GM19240 (cell line): ENCODE data around the gene RNF4.
"Not testable (repeated sequence)": the region's sequence is repeated elsewhere in the genome, so short reads cannot be mapped to it uniquely, and the experiment has no call there.

Source experiments
- DNase-seq: peaks from one replicate; pipeline ENCODE4 v3.0.0; 2011; ENCODE audit warnings: low spot score; ENCODE audit not compliant: insufficient read length

Gene RNF4

GRCh38 chr4:2486981-2487380 is 18.1 kb downstream of the RNF4 start:
- no peak for DNase-seq

DNA sequence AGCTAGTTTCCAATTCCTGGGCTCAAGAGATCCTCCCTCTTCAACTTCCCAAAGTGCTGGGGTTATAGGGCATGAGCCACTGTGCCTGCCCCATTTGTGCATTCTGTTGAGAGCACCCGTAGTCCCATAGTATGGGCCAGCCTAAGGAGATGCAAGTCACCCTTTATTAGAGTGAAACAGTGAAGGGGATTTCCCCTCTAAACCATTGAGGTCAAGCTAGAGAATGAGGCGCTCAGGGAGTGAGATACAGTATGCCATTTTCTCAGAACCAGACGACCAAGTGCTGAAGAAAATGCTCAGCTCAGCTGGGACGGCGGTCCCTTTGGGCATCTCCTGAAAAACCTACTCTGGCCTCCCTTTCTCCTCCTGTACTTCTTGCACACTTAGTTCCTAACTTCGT is 18.7 kb downstream of the RNF4 start:
- DNase-seq, result peak; percentile 65

GRCh38 chr4:2489081-2489805 is 20.3 kb downstream of the RNF4 start:
- no peak for DNase-seq

DNA sequence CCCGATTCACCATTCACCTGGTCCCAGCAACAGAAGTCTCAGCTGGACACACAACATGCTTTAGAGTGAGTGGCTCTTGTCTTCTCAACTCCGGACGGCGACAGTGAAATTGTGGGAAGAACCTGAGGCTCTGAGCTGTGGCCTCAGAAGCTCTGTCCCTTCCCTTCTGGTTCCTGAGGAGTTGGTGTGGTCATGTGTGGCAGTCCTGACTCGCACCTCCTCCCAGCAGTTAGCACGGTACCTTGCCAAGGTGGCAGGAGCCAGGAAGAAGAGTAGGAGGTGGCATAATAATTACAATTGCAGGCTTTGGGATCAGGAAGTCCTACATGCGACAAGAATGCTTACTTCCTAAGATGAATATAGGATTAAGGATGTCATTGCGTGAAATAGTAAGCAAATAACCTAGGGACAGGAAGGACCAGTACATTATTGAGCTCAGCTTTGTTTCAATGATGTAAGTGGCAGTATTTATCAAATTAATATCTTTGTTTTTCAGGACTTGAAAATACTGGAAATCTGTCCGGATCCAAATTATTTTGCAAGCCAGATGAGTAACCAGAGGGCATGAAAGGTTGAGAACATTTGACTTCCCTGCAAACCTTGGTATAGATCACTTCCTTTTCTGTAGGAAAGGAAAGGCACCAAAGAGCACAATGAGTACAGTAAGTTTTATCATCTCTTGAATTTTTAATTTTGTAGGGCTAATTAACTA is 21.1 kb downstream of the RNF4 start:
- no peak for DNase-seq

DNA sequence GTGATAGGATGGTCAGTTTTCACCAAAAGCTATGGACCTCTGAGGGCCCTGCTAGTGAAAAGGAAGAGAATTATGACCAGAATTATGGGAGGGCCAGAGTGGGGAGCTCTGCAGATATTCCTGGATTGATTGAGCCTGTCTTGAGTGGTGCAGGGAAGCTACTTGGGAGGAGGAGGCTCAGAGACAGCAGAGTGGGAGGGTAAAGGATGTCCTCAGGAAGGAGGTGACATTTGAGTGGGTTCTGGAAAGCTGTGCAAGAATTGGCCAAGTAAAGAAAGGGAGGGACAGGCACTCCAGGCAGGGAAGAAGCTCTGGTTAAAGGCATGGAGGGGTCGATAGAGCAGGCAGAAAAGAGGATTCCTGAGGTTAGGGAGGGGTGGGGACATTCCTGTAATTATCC is 24.1 kb downstream of the RNF4 start:
- DNase-seq, result no peak

- DNase-seq, result no peak
These were observed 26.1 kb downstream of the RNF4 start for GRCh38 chr4:2494992-2495391.

DNA sequence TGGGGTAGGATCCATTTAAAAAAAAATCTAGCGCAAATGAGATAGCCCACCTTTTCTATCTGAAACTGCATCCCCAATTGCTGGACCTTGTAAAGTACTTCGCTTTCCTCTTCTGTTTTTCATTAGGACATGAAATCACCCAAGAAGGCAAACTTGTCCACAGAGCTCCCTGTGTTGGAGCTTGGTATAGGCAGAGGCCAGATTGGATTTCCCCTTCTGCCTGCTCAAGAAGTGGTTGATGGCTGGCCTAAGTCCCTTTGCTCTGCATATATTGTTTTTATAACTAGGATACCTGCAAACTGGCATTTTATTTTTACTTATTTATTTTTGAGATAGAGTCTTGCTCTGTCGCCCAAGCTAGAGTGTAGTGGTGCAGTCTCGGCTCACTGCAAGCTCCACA is 28.4 kb downstream of the RNF4 start:
- no peak for DNase-seq

GRCh38 chr4:2497931-2498330 is 29.0 kb downstream of the RNF4 start:
- DNase-seq, result peak; percentile 89

- no peak for DNase-seq
These were observed 31.6 kb downstream of the RNF4 start for GRCh38 chr4:2500547-2500946.

DNA sequence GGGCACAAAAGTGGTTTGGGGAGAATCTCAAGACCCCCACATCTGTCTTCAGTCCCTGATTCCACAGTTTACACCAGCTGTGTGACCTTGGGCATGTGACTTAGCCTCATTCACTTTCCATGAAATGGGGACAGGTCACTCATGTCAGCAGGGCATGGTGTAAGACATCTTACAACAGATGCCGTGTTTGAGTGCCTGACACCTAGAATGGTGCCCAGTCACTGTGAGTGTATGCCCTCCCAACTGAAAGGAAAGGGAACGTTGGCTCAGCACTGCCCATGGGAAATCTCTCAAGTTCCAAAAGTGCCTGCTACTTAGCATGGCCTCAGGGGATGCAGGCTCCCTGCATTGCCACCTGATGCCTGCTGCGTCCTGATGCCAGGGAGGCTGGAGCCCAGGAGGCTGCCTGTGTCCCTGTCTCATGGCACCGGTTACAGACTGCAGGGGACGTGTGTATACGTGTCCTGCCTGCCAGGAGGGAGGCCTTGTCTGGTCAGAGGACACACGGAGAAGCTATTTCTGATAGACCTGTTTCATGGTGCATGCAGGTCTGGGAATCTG is 32.2 kb downstream of the RNF4 start:
- no peak for DNase-seq

GRCh38 chr4:2503809-2504208 is 34.9 kb downstream of the RNF4 start:
- no peak for DNase-seq

- DNase-seq, result no peak
These were observed 38.4 kb downstream of the RNF4 start for GRCh38 chr4:2507259-2507658.

DNA sequence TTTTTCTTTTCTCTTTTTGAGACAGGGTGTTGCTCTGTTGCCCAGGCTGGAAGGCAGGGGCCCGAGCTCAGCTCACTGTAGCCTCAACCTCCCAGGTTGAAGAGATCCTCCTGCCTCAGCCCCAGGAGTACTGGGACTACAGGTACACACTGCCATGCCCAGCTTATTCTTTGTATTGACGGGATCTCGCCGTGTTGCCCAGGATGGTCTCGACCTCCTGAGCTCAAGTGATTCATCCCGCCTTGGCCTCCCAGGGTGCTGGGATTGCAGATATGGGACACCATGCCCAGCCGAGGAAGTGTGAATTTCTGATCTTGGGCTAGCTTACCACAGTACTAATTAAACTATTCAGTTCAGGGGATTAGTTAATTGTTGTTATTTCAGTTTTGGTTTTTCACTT is 38.9 kb downstream of the RNF4 start:
- DNase-seq, result no peak

DNA sequence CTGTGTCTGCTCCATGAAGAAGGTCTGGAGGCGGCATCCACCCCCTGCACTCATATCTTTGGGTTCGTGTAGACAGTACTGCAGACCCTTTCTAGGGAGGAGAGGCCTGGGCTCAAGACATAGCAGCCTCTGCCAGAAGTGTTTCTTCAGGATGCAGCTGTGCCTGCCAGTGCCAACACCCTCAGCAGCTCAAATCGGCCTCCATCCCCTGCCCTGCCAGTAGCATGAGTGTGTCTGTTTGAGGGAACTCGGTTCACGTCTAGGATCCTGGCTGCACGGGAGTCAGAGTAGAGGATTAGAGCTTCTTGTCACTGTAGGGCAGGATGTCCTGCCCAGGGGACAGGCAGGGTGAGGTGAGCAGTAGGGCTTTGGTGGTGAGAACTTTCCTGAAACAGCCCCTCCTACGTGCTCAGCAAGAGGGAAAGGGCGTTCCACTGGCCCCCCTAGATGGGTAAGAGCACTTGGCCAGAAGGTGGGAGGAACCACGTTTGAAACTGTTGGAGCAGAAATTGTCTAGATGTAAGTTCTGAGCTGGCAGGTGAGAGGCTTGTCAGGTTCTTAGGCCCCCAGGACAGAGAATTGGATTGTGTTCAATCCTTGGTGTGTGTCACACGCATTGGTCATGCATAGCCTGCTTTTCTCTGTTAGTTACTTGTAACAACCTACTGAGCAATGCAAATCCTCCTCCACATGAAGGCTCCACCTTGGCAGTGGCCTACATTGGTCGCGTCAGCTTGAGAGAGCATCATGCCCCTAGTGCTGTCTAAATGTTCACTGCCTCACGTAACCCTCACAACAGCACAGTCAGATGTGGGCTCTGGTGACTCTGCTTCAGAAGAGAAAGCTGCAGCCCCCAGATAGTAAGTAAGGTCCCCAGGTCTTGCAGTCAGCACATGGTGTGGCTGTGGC is 41.7 kb downstream of the RNF4 start:
- DNase-seq, result no peak

DNA sequence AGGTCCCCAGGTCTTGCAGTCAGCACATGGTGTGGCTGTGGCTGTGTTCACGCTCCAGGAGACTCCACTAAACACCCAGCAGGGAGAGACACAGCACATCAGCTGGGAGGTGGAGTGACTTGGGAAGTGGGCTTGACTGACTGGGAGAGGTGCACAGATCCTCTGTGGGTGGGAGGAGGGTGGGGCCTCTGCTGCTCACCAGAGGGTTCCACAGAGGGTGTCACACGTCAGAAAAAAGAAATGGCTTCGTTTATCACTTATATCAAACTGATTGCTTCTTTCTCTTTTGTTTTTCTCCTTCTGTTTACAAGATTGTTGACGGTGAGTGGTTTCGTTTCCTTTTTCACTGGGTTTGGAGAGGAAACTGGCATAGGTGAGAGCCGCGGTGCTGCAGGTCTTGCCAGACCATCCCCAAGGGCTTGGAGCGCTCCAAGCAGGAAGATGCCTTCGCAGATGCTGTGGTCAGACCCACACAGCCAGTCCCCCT is 42.8 kb downstream of the RNF4 start:
- DNase-seq, result no peak

DNA sequence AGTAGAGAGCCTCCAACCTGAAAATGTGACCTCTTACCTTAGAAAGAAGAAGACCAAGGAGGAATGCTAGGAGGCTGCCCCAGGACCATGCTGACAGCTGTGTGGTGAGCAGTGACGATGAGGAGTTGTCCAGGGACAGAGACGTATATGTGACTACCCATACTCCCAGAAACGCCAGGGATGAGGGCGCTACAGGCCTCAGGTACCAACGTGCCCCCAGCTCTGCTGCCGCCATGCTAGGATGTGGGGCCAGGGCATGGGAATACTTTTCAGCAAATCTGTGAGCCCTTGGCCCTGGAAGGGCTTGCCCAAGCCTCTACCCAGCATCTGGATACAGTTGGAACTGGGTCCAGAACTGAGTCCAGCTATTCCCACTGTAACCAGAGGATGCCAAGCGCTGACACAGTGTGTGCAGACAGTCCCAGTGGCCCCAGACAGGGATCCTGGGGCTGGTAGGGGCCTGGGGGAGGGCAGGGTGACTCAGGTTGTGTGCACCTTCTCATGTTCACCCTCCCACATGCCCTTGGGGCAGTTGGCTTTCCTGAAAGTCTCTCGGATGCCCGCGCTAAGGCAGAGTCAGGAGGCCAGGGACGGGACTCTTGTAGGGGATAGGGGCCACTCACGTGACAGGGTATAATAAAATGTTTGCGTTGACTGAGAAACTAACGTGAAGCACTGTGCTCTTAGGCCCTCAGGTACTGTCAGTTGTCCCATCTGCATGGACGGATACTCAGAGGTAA is 43.7 kb downstream of the RNF4 start:
- DNase-seq, result no peak

- not testable (repeated sequence) for DNase-seq
These were observed 45.3 kb downstream of the RNF4 start for GRCh38 chr4:2514193-2514592.

DNA sequence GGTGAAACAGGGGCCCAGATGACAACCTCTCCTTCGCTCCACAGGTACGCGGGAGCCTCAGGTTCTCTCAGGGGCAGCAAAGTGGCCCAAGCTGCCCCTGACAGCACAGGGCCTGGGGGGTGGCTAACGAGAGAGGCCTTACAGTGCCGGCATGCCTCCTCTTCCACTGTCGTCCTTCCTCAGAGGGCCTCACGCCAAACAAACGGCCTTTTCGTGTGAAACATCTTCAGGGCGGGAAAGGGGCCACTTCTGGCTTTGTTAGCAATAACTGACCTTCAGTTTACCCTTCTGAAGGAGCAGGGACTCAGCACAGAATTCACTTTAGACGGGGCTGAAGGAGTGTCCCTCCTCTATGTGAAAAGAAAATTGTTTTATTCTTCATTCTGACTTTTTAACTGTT is 46.0 kb downstream of the RNF4 start:
- not testable (repeated sequence) for DNase-seq

DNA sequence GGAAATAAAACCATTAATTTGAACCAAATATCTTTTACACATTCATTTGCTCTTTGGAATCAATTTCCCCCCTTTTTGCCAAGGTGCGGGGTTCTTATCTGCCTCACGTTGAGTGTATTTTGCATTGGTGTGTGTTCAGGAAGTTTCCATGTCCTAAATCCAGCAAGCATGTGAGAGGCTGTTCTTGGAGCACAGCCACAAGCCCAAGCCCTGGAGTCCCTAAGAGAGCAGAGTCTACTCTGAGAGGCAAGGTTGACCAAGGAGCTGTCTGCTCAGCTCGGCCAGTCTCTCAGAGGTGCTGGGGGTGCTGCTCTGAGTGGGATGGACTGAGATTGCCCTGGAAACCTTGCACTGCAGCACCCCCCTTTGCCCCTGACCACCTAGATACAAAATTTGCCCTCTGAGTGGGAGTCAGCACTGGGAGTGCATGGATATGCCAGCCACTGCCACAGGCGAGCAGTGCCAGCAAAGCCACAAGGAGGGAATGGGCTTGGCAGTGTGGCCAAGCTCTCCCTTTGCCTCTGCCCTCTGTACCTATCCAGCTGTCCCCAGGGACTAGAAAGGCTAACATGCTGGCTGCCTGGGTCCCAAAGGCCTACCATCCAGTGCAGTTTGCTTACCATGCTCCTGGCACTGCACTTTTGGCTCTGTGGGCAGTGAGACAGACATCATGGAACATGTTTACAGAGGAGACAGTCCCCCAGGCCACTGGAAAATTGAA is 47.1 kb downstream of the RNF4 start:
- DNase-seq, result no peak

DNA sequence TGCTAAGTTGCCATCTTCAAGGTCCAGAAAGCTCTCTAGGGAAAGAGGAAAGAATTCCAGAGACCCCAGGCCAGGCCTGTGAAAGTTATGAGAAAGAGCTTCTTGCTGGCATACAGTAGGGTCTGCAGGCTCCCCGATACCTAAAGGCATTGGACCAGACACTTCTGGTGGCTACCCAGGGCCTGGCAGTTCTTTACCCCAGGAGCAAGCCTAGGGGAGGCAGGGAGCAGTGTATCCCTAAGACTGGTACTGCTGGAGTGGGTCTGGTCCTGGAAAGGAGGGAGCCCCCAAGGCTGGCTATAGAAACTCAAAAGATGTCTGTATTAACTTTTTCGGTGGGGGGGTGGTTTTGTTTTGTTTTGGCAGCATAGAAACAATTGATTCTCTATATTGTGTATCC is 47.7 kb downstream of the RNF4 start:
- DNase-seq, result no peak
